ENCODE results near the gene AAK1. TPM values are rescaled to one million over a fixed set of nuclear protein-coding genes. Genes with fewer than 3 reads are reported as not detected.

AAK1 gene
- total and polyA plus RNA-seq, 2 donors (not counting 3 experiments of a cell fraction or from before 2014, with no cell fraction given) = 31.0 to 127 TPM

- FAIRE-seq = no peak
- Histone ChIP-seq H4K20me1 (replicated peaks; ENCODE audit: control insufficient read depth, extremely low read depth, insufficient read depth, low read length) (no peaks in the 10 kb centered on the region), H3K9ac (replicated peaks; ENCODE audit: extremely low read depth, insufficient read depth, low read length) (no peak overlapping the region), H3K79me2 (ENCODE audit: control insufficient read depth, insufficient read depth, low read length) (no peaks in the 10 kb centered on the region), H3K4me2 (ENCODE audit: insufficient read depth, low read length) (no peak overlapping the region), H2AFZ (ENCODE audit: low read depth, low read length) (no peak overlapping the region), H3K4me3 (replicated peaks in 1 of 3; ENCODE audit: insufficient read depth in 1 of 3, low read depth in 1 of 3, low read length in 3 of 3) (no peak overlapping the region), H3K9me1 (replicated peaks; ENCODE audit: control insufficient read depth, extremely low read depth, insufficient read depth, low read length) (no peaks in the 10 kb centered on the region), H3K36me3 (ENCODE audit: control insufficient read depth in 2 of 2, extremely low read depth in 1 of 2, insufficient read depth in 2 of 2, low read length in 2 of 2) (peaks cover 10 to 13% of the 10 kb centered on the region in 2 experiments), H3K27me3 (ENCODE audit: control insufficient read depth in 2 of 2, insufficient read depth in 2 of 2, low read length in 2 of 2) (no peaks in the 10 kb centered on the region), H3K4me1 (ENCODE audit: control insufficient read depth, extremely low read depth, insufficient read depth, low read length) (no peaks in the 10 kb centered on the region), H3K27ac (ENCODE audit: insufficient read depth, low read depth, low read length) (no peak overlapping the region), H3K9me3 (replicated peaks; ENCODE audit: control insufficient read depth, insufficient read depth, low read length) (no peaks in the 10 kb centered on the region)
- no peak for TF ChIP-seq CTCF (IDR thresholded peaks at IDR 0.05; ENCODE audit: extremely low read depth in 1 of 2, insufficient read depth in 1 of 2, low read depth in 1 of 2, low read length in 2 of 2)
- CTCF ChIA-PET = no interaction called here
- no peak for DNase-seq (ENCODE audit: low read depth, low spot score)
- dilution Hi-C loops (cut with MboI; ENCODE audit: extremely low pct_ligation_motif_present, low sequenced_read_pairs) (no loop called here), intact Hi-C loops (cut with micrococcal nuclease) (no loop called here)
- POLR2A ChIA-PET = no interaction called here
- BruUV-seq (replicated peaks) = no TSS peak
Measured at GRCh38 chr2:69489793-69490192, 153.7 kb downstream of the AAK1 start.

- CTCF ChIA-PET = interaction anchor here (1.1 to 1.7 kb wide), 2 partner anchors 19 to 47 kb away, joined by 4 to 5 read pairs; partner anchors contain the start of gene NFU1
- FAIRE-seq = no peak
- H3K36me3 ChIP-seq (ENCODE audit: control insufficient read depth in 2 of 2, extremely low read depth in 1 of 2, insufficient read depth in 2 of 2, low read length in 2 of 2) = peaks cover 6 to 10% of the 10 kb centered on the region in 2 experiments
- peaks cover 10% of the 10 kb centered on the region for H3K4me1 ChIP-seq (ENCODE audit: control insufficient read depth, extremely low read depth, insufficient read depth, low read length)
- no peak overlapping the region for H3K27ac ChIP-seq (ENCODE audit: insufficient read depth, low read depth, low read length)
- DNase-seq (ENCODE audit: low read depth, low spot score) = peak; percentile 24
- no peak overlapping the region for H3K4me2 ChIP-seq (ENCODE audit: insufficient read depth, low read length)
- H3K9me3 ChIP-seq (replicated peaks; ENCODE audit: control insufficient read depth, insufficient read depth, low read length) = no peaks in the 10 kb centered on the region
- no peaks in the 10 kb centered on the region for H3K79me2 ChIP-seq (ENCODE audit: control insufficient read depth, insufficient read depth, low read length)
- H2AFZ ChIP-seq (ENCODE audit: low read depth, low read length) = no peak overlapping the region
- H4K20me1 ChIP-seq (replicated peaks; ENCODE audit: control insufficient read depth, extremely low read depth, insufficient read depth, low read length) = peaks cover 3% of the 10 kb centered on the region
- H3K4me3 ChIP-seq (replicated peaks in 1 of 3; ENCODE audit: insufficient read depth in 1 of 3, low read depth in 1 of 3, low read length in 3 of 3) = no peak overlapping the region
- H3K9ac ChIP-seq (replicated peaks; ENCODE audit: extremely low read depth, insufficient read depth, low read length) = no peak overlapping the region
- POLR2A ChIA-PET = no interaction called here
- TF ChIP-seq POLR2A (IDR thresholded peaks at IDR 0.05; ENCODE audit: low read depth, low read length) (no peak), POLR2AphosphoS5 (IDR thresholded peaks at IDR 0.05; ENCODE audit: insufficient read depth, low read depth, low read length) (no peak), MAX (IDR thresholded peaks at IDR 0.05; ENCODE audit: insufficient read depth, insufficient read length) (no peak), MYC (IDR thresholded peaks at IDR 0.05; ENCODE audit: low read depth, low read length) (no peak), JUN (IDR thresholded peaks at IDR 0.05; ENCODE audit: borderline replicate concordance, insufficient read depth, insufficient read length, low read depth) (no peak), CTCF (IDR thresholded peaks at IDR 0.05; ENCODE audit: extremely low read depth in 1 of 2, insufficient read depth in 1 of 2, low read depth in 1 of 2, low read length in 2 of 2) (no peak), EZH2 (IDR thresholded peaks at IDR 0.05; ENCODE audit: borderline replicate concordance, low read depth, low read length, severe bottlenecking) (no peak), FOS (IDR thresholded peaks at IDR 0.05; ENCODE audit: borderline replicate concordance, insufficient read depth, low read length) (no peak), GATA2 (IDR thresholded peaks at IDR 0.05; ENCODE audit: insufficient read depth, insufficient read length, low read depth, low read length) (no peak)
- BruUV-seq (replicated peaks) = no TSS peak
- H3K27me3 ChIP-seq (ENCODE audit: control insufficient read depth in 2 of 2, insufficient read depth in 2 of 2, low read length in 2 of 2) = no peaks in the 10 kb centered on the region
- no peaks in the 10 kb centered on the region for H3K9me1 ChIP-seq (replicated peaks; ENCODE audit: control insufficient read depth, extremely low read depth, insufficient read depth, low read length)
- intact Hi-C loops (cut with micrococcal nuclease) = no loop called here
- dilution Hi-C loops (cut with MboI; ENCODE audit: extremely low pct_ligation_motif_present, low sequenced_read_pairs) = no loop called here
Measured at GRCh38 chr2:69483696-69484095, 159.8 kb downstream of the AAK1 start.

All from endothelial cell of umbilical vein (primary cell).